ENCODE results near the gene RCAN3. TPM values are rescaled to one million over a fixed set of nuclear protein-coding genes. Genes with fewer than 3 reads are reported as not detected.

RCAN3 gene
- 11.1 and 11.9 TPM in 2 replicates for total RNA-seq (2014; rRNA removed; shearing (Covaris generic))

GRCh38 chr1:24502709-24503058, at the start of gene RCAN3:
Gene RCAN3, plus strand, starts transcription at chr1:24502836. Its CDS starts 11,537 bp downstream, at chr1:24514373.
- peak; percentile 89 for DNase-seq (ENCODE audit: low read depth)

- no peak for DNase-seq (ENCODE audit: low read depth)
Observed at GRCh38 chr1:24452922-24453485, 49.6 kb upstream of the RCAN3 start.

- no peak for DNase-seq (ENCODE audit: low read depth)
Observed at GRCh38 chr1:24454673-24455072, 48.0 kb upstream of the RCAN3 start.

GRCh38 chr1:24455272-24455671, 47.4 kb upstream of the RCAN3 start:
- no peak for DNase-seq (ENCODE audit: low read depth)

- DNase-seq (ENCODE audit: low read depth) = no peak
Observed at GRCh38 chr1:24457866-24458265, 44.8 kb upstream of the RCAN3 start.

GRCh38 chr1:24459551-24460266, 42.9 kb upstream of the RCAN3 start:
- DNase-seq (ENCODE audit: low read depth) = no peak

- DNase-seq (ENCODE audit: low read depth) = peak; percentile 62
Observed at GRCh38 chr1:24462128-24462527, 40.5 kb upstream of the RCAN3 start.

- peak; percentile 12 for DNase-seq (ENCODE audit: low read depth)
Observed at GRCh38 chr1:24463776-24464735, 38.6 kb upstream of the RCAN3 start.

- DNase-seq (ENCODE audit: low read depth) = no peak
Observed at GRCh38 chr1:24465099-24465498, 37.5 kb upstream of the RCAN3 start.

- no peak for DNase-seq (ENCODE audit: low read depth)
Observed at GRCh38 chr1:24465638-24466037, 37.0 kb upstream of the RCAN3 start.

GRCh38 chr1:24468685-24469316, 33.8 kb upstream of the RCAN3 start:
- DNase-seq (ENCODE audit: low read depth) = no peak

- DNase-seq (ENCODE audit: low read depth) = no peak
Observed at GRCh38 chr1:24470592-24470991, 32.0 kb upstream of the RCAN3 start.

GRCh38 chr1:24472527-24473251, 29.9 kb upstream of the RCAN3 start:
- DNase-seq (ENCODE audit: low read depth) = no peak

GRCh38 chr1:24474193-24474592, 28.4 kb upstream of the RCAN3 start:
- DNase-seq (ENCODE audit: low read depth) = no peak

- DNase-seq (ENCODE audit: low read depth) = no peak
Observed at GRCh38 chr1:24475700-24476099, 26.9 kb upstream of the RCAN3 start.

- no peak for DNase-seq (ENCODE audit: low read depth)
Observed at GRCh38 chr1:24476571-24476970, 26.1 kb upstream of the RCAN3 start.

GRCh38 chr1:24477309-24477708, 25.3 kb upstream of the RCAN3 start:
- no peak for DNase-seq (ENCODE audit: low read depth)

- no peak for DNase-seq (ENCODE audit: low read depth)
Observed at GRCh38 chr1:24481101-24481500, 21.5 kb upstream of the RCAN3 start.

- peak; percentile 25 for DNase-seq (ENCODE audit: low read depth)
Observed at GRCh38 chr1:24481843-24482610, 20.6 kb upstream of the RCAN3 start.

- no peak for DNase-seq (ENCODE audit: low read depth)
Observed at GRCh38 chr1:24483441-24483840, 19.2 kb upstream of the RCAN3 start.

- no peak for DNase-seq (ENCODE audit: low read depth)
Observed at GRCh38 chr1:24484199-24484598, 18.4 kb upstream of the RCAN3 start.

Data from M059J (cell line).